Measurements from ENCODE around the gene ATP6V0E1.

- TF ChIP-seq POLR2A (IDR thresholded peaks at IDR 0.05): no peak
- TF ChIP-seq CTCF (IDR thresholded peaks at IDR 0.05): no peak
Measured at GRCh38 chr5:173062141-173062540, 78.6 kb downstream of the ATP6V0E1 start.
